CD14-positive monocyte (primary cell): ENCODE data around the gene DACT1. TPM values are rescaled to one million over a fixed set of nuclear protein-coding genes. Genes with fewer than 3 reads are reported as not detected.

ENCODE experiments used
- DNase-seq, 3 donors: peaks; one replicate each; pipeline ENCODE4 v3.0.0-alpha.2; 2011 to 2022
- H2AFZ ChIP-seq: 2 replicates; pipeline ENCODE4 v1.6.0; 2012; ENCODE audit warnings: mild to moderate bottlenecking, low read depth, low read length, inconsistent platforms; ENCODE audit not compliant: insufficient read depth, poor library complexity, severe bottlenecking
- H3K27ac ChIP-seq, 2 donors: 1 replicate in 1 of 2; 2 replicates in 1 of 2; pipeline ENCODE4 v1.5.1; 2012 to 2013; ENCODE audit warnings: low read length in 2 of 2, control low read depth in 1 of 2, inconsistent platforms in 1 of 2, low read depth in 1 of 2, mild to moderate bottlenecking in 1 of 2
- H3K27me3 ChIP-seq, 2 donors: one replicate each; pipeline versions ENCODE4 v1.6.0 to v1.6.1; 2011 to 2013; ENCODE audit warnings: low read length in 2 of 2; ENCODE audit not compliant: control insufficient read depth in 2 of 2, insufficient read depth in 2 of 2
- H3K36me3 ChIP-seq, 2 donors: replicated peaks in 1 of 2; 1 replicate in 1 of 2; 2 replicates in 1 of 2; pipeline versions ENCODE4 v1.5.1 to v1.6.1; 2012 to 2013; ENCODE audit warnings: low read length in 2 of 2, control low read depth in 1 of 2, inconsistent platforms in 1 of 2, mild to moderate bottlenecking in 1 of 2; ENCODE audit not compliant: insufficient read depth in 2 of 2, control insufficient read depth in 1 of 2
- H3K4me1 ChIP-seq, 2 donors: 1 replicate in 1 of 2; 2 replicates in 1 of 2; pipeline versions ENCODE4 v1.5.1 to v1.6.1; 2012 to 2013; ENCODE audit warnings: low read length in 2 of 2, control low read depth in 1 of 2, inconsistent platforms in 1 of 2, mild to moderate bottlenecking in 1 of 2, moderate library complexity in 1 of 2; ENCODE audit not compliant: insufficient read depth in 2 of 2, control insufficient read depth in 1 of 2
- H3K4me2 ChIP-seq: replicated peaks from 2 replicates; pipeline ENCODE3; 2012; ENCODE audit warnings: low read length, moderate library complexity, mild to moderate bottlenecking; ENCODE audit not compliant: poor library complexity, severe bottlenecking; ENCODE audit errors: extremely low read depth
- H3K4me3 ChIP-seq, 3 experiments: fragments of 200-600 bp in 1 of 3; sonication (generic) in 1 of 3; replicated peaks in 1 of 3; 1 replicate in 2 of 3; 2 replicates in 1 of 3; pipeline ENCODE4 v1.5.1; 2011 to 2013; ENCODE audit warnings: low read length in 3 of 3, mild to moderate bottlenecking in 3 of 3, control low read depth in 2 of 3, low read depth in 2 of 3, inconsistent platforms in 1 of 3, moderate library complexity in 1 of 3
- H3K79me2 ChIP-seq: 2 replicates; pipeline ENCODE4 v1.6.0; 2012; ENCODE audit warnings: mild to moderate bottlenecking, control low read depth, inconsistent platforms, low read length, moderate library complexity; ENCODE audit not compliant: insufficient read depth
- H3K9ac ChIP-seq: 2 replicates; pipeline ENCODE4 v1.6.0; 2017; ENCODE audit warnings: low read length, mild to moderate bottlenecking; ENCODE audit not compliant: insufficient read depth, poor library complexity, severe bottlenecking
- H3K9me3 ChIP-seq, 2 donors: replicated peaks in 1 of 2; 1 replicate in 1 of 2; 2 replicates in 1 of 2; pipeline versions ENCODE4 v1.5.1 to v1.6.1; 2012 to 2013; ENCODE audit warnings: low read length in 2 of 2, control low read depth in 1 of 2; ENCODE audit not compliant: control insufficient read depth in 1 of 2, insufficient read depth in 1 of 2
- H4K20me1 ChIP-seq: 2 replicates; pipeline ENCODE4 v1.6.0; 2012; ENCODE audit warnings: mild to moderate bottlenecking, low read length, control low read depth, moderate library complexity; ENCODE audit not compliant: insufficient read depth
- H3K27ac Mint-ChIP-seq, 7 donors: one replicate each; pipeline ENCODE4 v1.8.0; 2020; ENCODE audit warnings: mild to moderate bottlenecking in 7 of 7, mixed read lengths in 7 of 7, moderate library complexity in 6 of 7, inconsistent platforms in 2 of 7
- H3K27me3 Mint-ChIP-seq, 3 donors: one replicate each; pipeline ENCODE4 v1.8.0; 2021 to 2022; ENCODE audit warnings: low read depth in 3 of 3, mild to moderate bottlenecking in 3 of 3, mixed read lengths in 3 of 3, moderate library complexity in 3 of 3, inconsistent platforms in 1 of 3
- H3K36me3 Mint-ChIP-seq, 2 donors: one replicate each; pipeline ENCODE4 v1.8.0; 2020; ENCODE audit warnings: mixed read lengths in 2 of 2, inconsistent platforms in 1 of 2, mild to moderate bottlenecking in 1 of 2
- H3K4me1 Mint-ChIP-seq: one replicate; pipeline ENCODE4 v1.8.0; 2020; ENCODE audit warnings: mild to moderate bottlenecking, mixed read lengths
- H3K4me3 Mint-ChIP-seq, 2 donors: one replicate each; pipeline ENCODE4 v1.8.0; 2020; ENCODE audit warnings: mild to moderate bottlenecking in 2 of 2, mixed read lengths in 2 of 2, moderate library complexity in 1 of 2
- H3K9me3 Mint-ChIP-seq, 7 donors: one replicate each; pipeline ENCODE4 v1.8.0; 2020 to 2022; ENCODE audit warnings: mixed read lengths in 7 of 7, mild to moderate bottlenecking in 6 of 7, moderate library complexity in 6 of 7, inconsistent platforms in 2 of 7
- WGBS: methylation state at CpG from one replicate; pipeline ENCODE4 v1.1.5; 2013; ENCODE audit warnings: missing lambda C conversion rate; ENCODE audit not compliant: insufficient coverage; 5-methylcytosine and 5-hydroxymethylcytosine counted together
- intact Hi-C, 2 donors: fragments of 100-400 bp; cut with micrococcal nuclease; formaldehyde crosslinking; loops; one replicate each; pipeline versions ENCODE4 v1.15.0 to v1.15.1; 2023
- polyA plus RNA-seq, 3 donors: library from polyadenylated mRNA; depleted of rRNA in 1 of 3; unstranded in 2 of 3; stranded (reverse) in 1 of 3; fragments of 300-500 nt in 2 of 3; fragments of >200 nt in 1 of 3; fragmentation: Illumina TruSeq in 2 of 3; gene quantifications; 1 replicate in 2 of 3; 2 replicates in 1 of 3; pipeline ENCODE4 v1.2.3, GENCODE V29; 2012 to 2021
- TF ChIP-seq, protein P1 (sequence below): fragments of 200-600 bp; IDR thresholded peaks from one replicate; pipeline ENCODE4 v1.8.0; 2022; ENCODE audit warnings: antibody characterized with exemption, mild to moderate bottlenecking

Gene DACT1
- polyA plus RNA-seq, 3 donors, result 0.09 TPM; not detected in 2

- H3K27ac ChIP-seq, result no peak overlapping the region
- Mint-ChIP-seq H3K4me1 (no peaks in the 10 kb centered on the region), H3K27ac (no peak overlapping the region), H3K9me3 (peaks cover 0 to 2% (median 0%) of the 10 kb centered on the region in 7 donors), H3K27me3 (no peaks in the 10 kb centered on the region), H3K4me3 (no peak overlapping the region), H3K36me3 (no peaks in the 10 kb centered on the region)
- H3K27me3 ChIP-seq, result no peaks in the 10 kb centered on the region
- no peak for DNase-seq
- H3K4me3 ChIP-seq, result no peak overlapping the region
- H3K79me2 ChIP-seq, result no peaks in the 10 kb centered on the region
- H3K9me3 ChIP-seq, result no peaks in the 10 kb centered on the region
- no peaks in the 10 kb centered on the region for H3K4me1 ChIP-seq
- WGBS, result 100% methylated on average over 3 of the region's 4 CpGs
- TF ChIP-seq, protein P1, sequence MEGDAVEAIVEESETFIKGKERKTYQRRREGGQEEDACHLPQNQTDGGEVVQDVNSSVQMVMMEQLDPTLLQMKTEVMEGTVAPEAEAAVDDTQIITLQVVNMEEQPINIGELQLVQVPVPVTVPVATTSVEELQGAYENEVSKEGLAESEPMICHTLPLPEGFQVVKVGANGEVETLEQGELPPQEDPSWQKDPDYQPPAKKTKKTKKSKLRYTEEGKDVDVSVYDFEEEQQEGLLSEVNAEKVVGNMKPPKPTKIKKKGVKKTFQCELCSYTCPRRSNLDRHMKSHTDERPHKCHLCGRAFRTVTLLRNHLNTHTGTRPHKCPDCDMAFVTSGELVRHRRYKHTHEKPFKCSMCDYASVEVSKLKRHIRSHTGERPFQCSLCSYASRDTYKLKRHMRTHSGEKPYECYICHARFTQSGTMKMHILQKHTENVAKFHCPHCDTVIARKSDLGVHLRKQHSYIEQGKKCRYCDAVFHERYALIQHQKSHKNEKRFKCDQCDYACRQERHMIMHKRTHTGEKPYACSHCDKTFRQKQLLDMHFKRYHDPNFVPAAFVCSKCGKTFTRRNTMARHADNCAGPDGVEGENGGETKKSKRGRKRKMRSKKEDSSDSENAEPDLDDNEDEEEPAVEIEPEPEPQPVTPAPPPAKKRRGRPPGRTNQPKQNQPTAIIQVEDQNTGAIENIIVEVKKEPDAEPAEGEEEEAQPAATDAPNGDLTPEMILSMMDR, result no peak
- no peak overlapping the region for H2AFZ ChIP-seq
- intact Hi-C loops, result no loop called here
- H3K9ac ChIP-seq, result no peak overlapping the region
- no peaks in the 10 kb centered on the region for H3K36me3 ChIP-seq
- H3K4me2 ChIP-seq, result no peak overlapping the region
- H4K20me1 ChIP-seq, result no peaks in the 10 kb centered on the region
These were observed 42.9 kb downstream of the DACT1 start for GRCh38 chr14:58680698-58681097.

DNA sequence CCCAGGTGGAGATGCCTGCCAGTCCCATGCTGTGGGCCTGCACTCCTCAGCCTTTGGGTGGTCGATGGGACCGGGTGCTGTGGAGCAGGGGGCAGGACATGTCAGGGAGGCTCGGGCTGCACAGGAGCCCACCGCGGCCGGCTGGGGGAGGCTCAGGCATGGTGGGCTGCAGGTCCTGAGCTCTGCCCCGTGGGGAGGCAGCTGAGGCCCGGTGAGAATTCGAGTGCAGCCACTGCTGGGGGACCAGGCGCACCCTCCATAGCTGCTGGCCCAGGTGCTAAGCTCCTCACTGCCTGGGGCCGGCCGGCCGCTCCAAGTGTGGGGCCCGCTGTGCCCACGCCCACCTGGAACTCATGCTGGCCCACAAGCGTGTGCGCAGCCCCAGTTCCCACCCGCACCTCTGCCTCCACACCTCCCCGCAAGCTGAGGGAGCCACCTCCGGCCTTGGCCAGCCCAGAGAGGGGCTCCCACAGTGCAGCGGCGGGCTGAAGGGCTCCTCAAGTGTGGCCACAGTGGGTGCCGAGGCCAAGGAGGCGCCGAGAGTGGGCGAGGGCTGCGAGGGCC is 49.6 kb downstream of the DACT1 start:
- intact Hi-C loops, result no loop called here
- Mint-ChIP-seq H3K27me3 (peaks cover 2 to 3% (median 2%) of the 10 kb centered on the region in 3 donors), H3K4me1 (no peaks in the 10 kb centered on the region), H3K9me3 (peaks cover 5 to 14% (median 8%) of the 10 kb centered on the region in 7 donors), H3K36me3 (no peaks in the 10 kb centered on the region), H3K4me3 (no peak overlapping the region), H3K27ac (no peak overlapping the region)
- WGBS, result 92% methylated on average over 20 of the region's 27 CpGs
- Histone ChIP-seq H3K36me3 (no peaks in the 10 kb centered on the region), H3K9me3 (peaks cover 4 to 8% of the 10 kb centered on the region in 2 donors), H3K4me2 (no peak overlapping the region), H3K4me1 (no peaks in the 10 kb centered on the region), H2AFZ (no peak overlapping the region), H3K4me3 (no peak overlapping the region), H3K9ac (no peak overlapping the region), H3K27me3 (no peaks in the 10 kb centered on the region), H4K20me1 (no peaks in the 10 kb centered on the region), H3K27ac (no peak overlapping the region), H3K79me2 (no peaks in the 10 kb centered on the region)
- no peak for DNase-seq
- TF ChIP-seq, protein P1, result no peak
